ENCODE data around the gene SLC35F1. TPM values are rescaled to one million over a fixed set of nuclear protein-coding genes. Genes with fewer than 3 reads are reported as not detected.

The SLC35F1 gene
- total and polyA plus RNA-seq, 2 donors (not counting 1 experiment from before 2014, with no cell fraction given) = not detected

- Mint-ChIP-seq H3K4me3 (no peak overlapping the region), H3K27ac (no peak overlapping the region), H3K27me3 (no peaks in the 10 kb centered on the region), H3K9me3 (ENCODE audit: insufficient read depth) (peaks cover 14% of the 10 kb centered on the region), H3K4me1 (no peaks in the 10 kb centered on the region)
- TF ChIP-seq CTCF (IDR thresholded peaks at IDR 0.05) (no peak), EZH2 (IDR thresholded peaks at IDR 0.05; ENCODE audit: borderline replicate concordance, insufficient read depth, low read depth, low read length, poor library complexity, severe bottlenecking) (no peak)
- CTCF ChIA-PET = no interaction called here
- no peaks in the 10 kb centered on the region for H3K4me1 ChIP-seq (ENCODE audit: control insufficient read depth in 2 of 2, insufficient read depth in 2 of 2, low read length in 2 of 2)
- H3K4me3 ChIP-seq (ENCODE audit: control extremely low read depth in 1 of 5, extremely low read depth in 1 of 5, insufficient read depth in 1 of 5, low read depth in 2 of 5, low read length in 4 of 5) = no peak overlapping the region
- intact Hi-C loops (cut with micrococcal nuclease) = no loop called here
- DNase-seq (no peak), ATAC-seq (ENCODE audit: low read depth) (no peak)
- 70% methylated on average over 2 of the region's 3 CpGs for WGBS (ENCODE audit: insufficient coverage)
- no peaks in the 10 kb centered on the region for H3K27me3 ChIP-seq (replicated peaks in 1 of 4; ENCODE audit: control extremely low read depth in 1 of 4, control insufficient read depth in 3 of 4, insufficient read depth in 4 of 4, low read length in 3 of 4)
- no peak overlapping the region for H3K9ac ChIP-seq (ENCODE audit: low read length)
- H3K4me2 ChIP-seq (replicated peaks; ENCODE audit: low read depth, low read length, poor library complexity, severe bottlenecking) = no peak overlapping the region
- H3K36me3 ChIP-seq (replicated peaks in 1 of 2; ENCODE audit: control extremely low read depth in 1 of 2, control insufficient read depth in 1 of 2, extremely low read depth in 1 of 2, insufficient read depth in 2 of 2, low read length in 1 of 2) = no peaks in the 10 kb centered on the region
- no peak overlapping the region for H2AFZ ChIP-seq (ENCODE audit: insufficient read depth, low read depth, low read length, poor library complexity, severe bottlenecking)
- H4K20me1 ChIP-seq (ENCODE audit: control insufficient read depth, insufficient read depth, low read length, poor library complexity, severe bottlenecking) = no peaks in the 10 kb centered on the region
- H3K27ac ChIP-seq (ENCODE audit: low read length in 2 of 2) = no peak overlapping the region
- peaks cover 0 to 22% (median 0%) of the 10 kb centered on the region in 3 donors for H3K9me3 ChIP-seq (ENCODE audit: control extremely low read depth in 1 of 3, control insufficient read depth in 2 of 3, insufficient read depth in 1 of 3, low read length in 2 of 3)
- POLR2A ChIA-PET = no interaction called here
- H3K79me2 ChIP-seq (ENCODE audit: control insufficient read depth, insufficient read depth, low read length) = no peaks in the 10 kb centered on the region
Measured at GRCh38 chr6:117932676-117933075, 25.6 kb downstream of the SLC35F1 start.

GRCh38 chr6:117933471-117933870, 26.4 kb downstream of the SLC35F1 start:
- H3K9me3 ChIP-seq (ENCODE audit: control extremely low read depth in 1 of 3, control insufficient read depth in 2 of 3, insufficient read depth in 1 of 3, low read length in 2 of 3) = peaks cover 0 to 14% (median 0%) of the 10 kb centered on the region in 3 donors
- POLR2A ChIA-PET = no interaction called here
- 78% methylated on average over 2 of the region's 4 CpGs for WGBS (ENCODE audit: insufficient coverage)
- ATAC-seq (ENCODE audit: low read depth) (no peak), DNase-seq (no peak)
- H3K4me1 ChIP-seq (ENCODE audit: control insufficient read depth in 2 of 2, insufficient read depth in 2 of 2, low read length in 2 of 2) = no peaks in the 10 kb centered on the region
- H2AFZ ChIP-seq (ENCODE audit: insufficient read depth, low read depth, low read length, poor library complexity, severe bottlenecking) = no peak overlapping the region
- TF ChIP-seq EZH2 (IDR thresholded peaks at IDR 0.05; ENCODE audit: borderline replicate concordance, insufficient read depth, low read depth, low read length, poor library complexity, severe bottlenecking) (no peak), CTCF (IDR thresholded peaks at IDR 0.05) (no peak)
- Mint-ChIP-seq H3K27me3 (no peaks in the 10 kb centered on the region), H3K9me3 (ENCODE audit: insufficient read depth) (peaks cover 11% of the 10 kb centered on the region), H3K27ac (no peak overlapping the region), H3K4me1 (no peaks in the 10 kb centered on the region), H3K4me3 (no peak overlapping the region)
- H3K79me2 ChIP-seq (ENCODE audit: control insufficient read depth, insufficient read depth, low read length) = no peaks in the 10 kb centered on the region
- H3K27ac ChIP-seq (ENCODE audit: low read length in 2 of 2) = no peak overlapping the region
- H3K9ac ChIP-seq (ENCODE audit: low read length) = no peak overlapping the region
- no peaks in the 10 kb centered on the region for H3K27me3 ChIP-seq (replicated peaks in 1 of 4; ENCODE audit: control extremely low read depth in 1 of 4, control insufficient read depth in 3 of 4, insufficient read depth in 4 of 4, low read length in 3 of 4)
- no peaks in the 10 kb centered on the region for H4K20me1 ChIP-seq (ENCODE audit: control insufficient read depth, insufficient read depth, low read length, poor library complexity, severe bottlenecking)
- H3K4me2 ChIP-seq (replicated peaks; ENCODE audit: low read depth, low read length, poor library complexity, severe bottlenecking) = no peak overlapping the region
- H3K4me3 ChIP-seq (ENCODE audit: control extremely low read depth in 1 of 5, extremely low read depth in 1 of 5, insufficient read depth in 1 of 5, low read depth in 2 of 5, low read length in 4 of 5) = no peak overlapping the region
- H3K36me3 ChIP-seq (replicated peaks in 1 of 2; ENCODE audit: control extremely low read depth in 1 of 2, control insufficient read depth in 1 of 2, extremely low read depth in 1 of 2, insufficient read depth in 2 of 2, low read length in 1 of 2) = no peaks in the 10 kb centered on the region
- intact Hi-C loops (cut with micrococcal nuclease) = no loop called here
- CTCF ChIA-PET = no interaction called here
